Activated naive CD4-positive, alpha-beta T cell treated with anti-CD3 and anti-CD28 coated beads, Interleukin-2, amount 50 U/mL, for 24 hours (primary cell): ENCODE data around the gene DTNBP1.
"Not testable (repeated sequence)": the region's sequence is repeated elsewhere in the genome, so short reads cannot be mapped to it uniquely, and the experiment has no call there.

Experiments
- H3K27ac Mint-ChIP-seq: one replicate; pipeline ENCODE4 v1.8.0; 2021; ENCODE audit warnings: mild to moderate bottlenecking, mixed read lengths
- H3K27me3 Mint-ChIP-seq: one replicate; pipeline ENCODE4 v1.8.0; 2021; ENCODE audit warnings: mixed read lengths
- H3K36me3 Mint-ChIP-seq: one replicate; pipeline ENCODE4 v1.8.0; 2021; ENCODE audit warnings: mixed read lengths
- H3K4me1 Mint-ChIP-seq: one replicate; pipeline ENCODE4 v1.8.0; 2021; ENCODE audit warnings: mixed read lengths
- H3K4me3 Mint-ChIP-seq: one replicate; pipeline ENCODE4 v1.8.0; 2021; ENCODE audit warnings: mild to moderate bottlenecking, mixed read lengths
- H3K9me3 Mint-ChIP-seq: one replicate; pipeline ENCODE4 v1.8.0; 2021; ENCODE audit warnings: mixed read lengths

Gene DTNBP1

GRCh38 chr6:15551262-15551661 is 111.6 kb downstream of the DTNBP1 start:
- H3K36me3 Mint-ChIP-seq: peaks cover 4% of the 10 kb centered on the region
- no peak overlapping the region for H3K27ac Mint-ChIP-seq
- H3K27me3 Mint-ChIP-seq: no peaks in the 10 kb centered on the region
- peaks cover 28% of the 10 kb centered on the region for H3K4me1 Mint-ChIP-seq
- H3K9me3 Mint-ChIP-seq: no peaks in the 10 kb centered on the region
- H3K4me3 Mint-ChIP-seq: no peak overlapping the region

DNA sequence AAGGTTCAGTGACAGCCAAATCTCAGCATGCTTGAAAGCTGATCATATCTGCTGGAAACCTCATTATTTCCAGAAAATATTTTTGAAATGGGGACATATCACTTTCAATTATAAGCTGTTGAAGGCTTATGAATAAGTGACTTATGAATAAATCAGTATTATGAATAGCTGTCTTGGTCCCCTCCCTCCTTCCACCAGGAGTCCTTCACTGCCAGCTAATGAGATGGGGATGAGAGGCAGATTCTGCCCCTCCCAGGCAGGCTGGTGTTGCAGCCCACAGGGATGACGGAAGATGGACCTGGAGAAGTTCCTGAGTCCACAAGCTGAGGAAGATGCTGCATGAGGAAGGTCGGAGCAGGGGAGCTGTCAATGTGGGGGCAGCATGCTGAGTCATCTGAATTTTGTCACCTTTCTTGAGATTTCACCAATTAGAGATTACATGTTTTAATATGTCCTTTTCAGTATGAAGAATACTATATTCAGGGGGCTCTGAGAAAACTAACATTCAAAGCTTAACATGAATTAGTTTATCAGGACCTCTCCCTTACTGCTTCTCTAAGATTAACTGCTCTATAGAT is 112.2 kb downstream of the DTNBP1 start:
- peaks cover 28% of the 10 kb centered on the region for H3K4me1 Mint-ChIP-seq
- no peak overlapping the region for H3K4me3 Mint-ChIP-seq

GRCh38 chr6:15549371-15549770 is 113.5 kb downstream of the DTNBP1 start:
- Mint-ChIP-seq H3K4me1 (peaks cover 28% of the 10 kb centered on the region), H3K36me3 (peaks cover 6% of the 10 kb centered on the region), H3K4me3 (no peak overlapping the region), H3K9me3 (no peaks in the 10 kb centered on the region), H3K27ac (no peak overlapping the region), H3K27me3 (no peaks in the 10 kb centered on the region)

More for the DNA sequence above, 112.2 kb downstream of the DTNBP1 start:
- H3K36me3 Mint-ChIP-seq: peaks cover 5% of the 10 kb centered on the region
- no peaks in the 10 kb centered on the region for H3K27me3 Mint-ChIP-seq
- H3K27ac Mint-ChIP-seq: no peak overlapping the region
- H3K9me3 Mint-ChIP-seq: no peaks in the 10 kb centered on the region

DNA sequence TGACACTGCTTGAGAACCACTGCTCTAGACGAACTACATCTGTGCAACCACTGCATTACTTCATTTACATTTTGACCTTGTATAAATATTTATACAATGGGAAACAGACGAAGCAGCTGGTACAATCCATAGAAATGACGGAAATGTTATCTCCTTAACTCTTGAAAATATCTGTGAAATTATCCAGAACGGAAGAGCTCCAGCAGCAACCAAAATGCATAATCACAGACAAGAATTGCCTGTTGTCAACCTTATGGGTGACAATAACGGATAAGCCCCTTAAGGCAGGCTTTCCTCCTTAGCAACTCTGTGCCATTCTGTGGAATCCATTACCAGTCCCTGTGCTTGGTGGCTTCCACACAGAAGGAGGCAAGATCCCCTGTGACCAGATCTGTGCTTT is 115.4 kb downstream of the DTNBP1 start:
- Mint-ChIP-seq H3K27me3 (no peaks in the 10 kb centered on the region), H3K36me3 (peaks cover 6% of the 10 kb centered on the region), H3K4me3 (no peak overlapping the region), H3K9me3 (no peaks in the 10 kb centered on the region), H3K4me1 (peaks cover 16% of the 10 kb centered on the region), H3K27ac (no peak overlapping the region)

DNA sequence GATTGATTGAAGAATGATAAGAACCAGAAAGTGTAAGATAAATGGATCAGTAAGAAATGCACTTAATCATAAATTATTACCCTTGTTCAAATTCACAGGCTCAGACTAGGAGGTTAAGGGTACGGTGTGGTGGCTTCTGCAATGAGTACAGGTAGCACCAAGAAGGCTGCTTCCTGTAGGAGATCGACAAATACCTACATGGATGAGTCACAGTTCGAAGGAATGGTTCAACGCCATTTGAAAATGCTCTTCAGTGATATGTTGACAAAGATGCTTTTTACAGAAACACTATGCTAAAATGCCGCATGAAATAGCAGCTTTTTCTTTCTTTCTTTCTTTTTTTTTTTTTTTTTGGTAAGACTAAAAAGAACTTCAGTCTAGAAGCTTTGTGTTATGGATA is 116.2 kb downstream of the DTNBP1 start:
- no peaks in the 10 kb centered on the region for H3K9me3 Mint-ChIP-seq
- H3K4me3 Mint-ChIP-seq: no peak overlapping the region
- H3K27ac Mint-ChIP-seq: no peak overlapping the region
- peaks cover 6% of the 10 kb centered on the region for H3K36me3 Mint-ChIP-seq
- no peaks in the 10 kb centered on the region for H3K27me3 Mint-ChIP-seq
- peaks cover 8% of the 10 kb centered on the region for H3K4me1 Mint-ChIP-seq

DNA sequence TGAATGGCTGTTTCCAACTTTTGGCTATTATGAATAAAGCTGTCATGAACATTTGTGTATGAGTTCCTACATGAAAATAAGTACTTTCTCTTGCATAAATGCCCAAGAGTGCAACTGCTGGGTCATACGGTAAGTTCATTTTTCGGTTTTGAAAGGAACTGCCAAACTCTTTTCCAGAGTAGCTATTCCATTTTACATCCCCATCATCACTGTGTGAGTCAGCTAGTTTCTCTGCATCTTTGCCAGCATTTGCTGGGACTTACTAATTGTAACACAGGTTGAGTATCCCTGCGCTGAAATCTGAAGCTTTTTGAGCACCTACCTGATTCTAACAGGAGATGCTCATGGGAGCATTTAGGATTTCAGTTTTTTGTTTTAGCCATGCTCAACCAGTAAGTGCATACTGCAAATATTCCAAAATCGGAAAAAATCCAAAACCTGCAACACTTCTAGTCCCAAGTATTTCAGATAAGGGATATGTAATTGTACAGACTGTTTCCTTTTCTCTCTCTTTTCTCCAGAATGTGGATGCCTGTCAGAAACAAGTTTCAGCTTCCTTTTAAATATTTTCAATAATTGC is 118.4 kb downstream of the DTNBP1 start:
- Mint-ChIP-seq H3K9me3 (no peaks in the 10 kb centered on the region), H3K27ac (no peak overlapping the region), H3K4me3 (no peak overlapping the region), H3K27me3 (no peaks in the 10 kb centered on the region), H3K36me3 (peaks cover 9% of the 10 kb centered on the region), H3K4me1 (peaks cover 7% of the 10 kb centered on the region)

DNA sequence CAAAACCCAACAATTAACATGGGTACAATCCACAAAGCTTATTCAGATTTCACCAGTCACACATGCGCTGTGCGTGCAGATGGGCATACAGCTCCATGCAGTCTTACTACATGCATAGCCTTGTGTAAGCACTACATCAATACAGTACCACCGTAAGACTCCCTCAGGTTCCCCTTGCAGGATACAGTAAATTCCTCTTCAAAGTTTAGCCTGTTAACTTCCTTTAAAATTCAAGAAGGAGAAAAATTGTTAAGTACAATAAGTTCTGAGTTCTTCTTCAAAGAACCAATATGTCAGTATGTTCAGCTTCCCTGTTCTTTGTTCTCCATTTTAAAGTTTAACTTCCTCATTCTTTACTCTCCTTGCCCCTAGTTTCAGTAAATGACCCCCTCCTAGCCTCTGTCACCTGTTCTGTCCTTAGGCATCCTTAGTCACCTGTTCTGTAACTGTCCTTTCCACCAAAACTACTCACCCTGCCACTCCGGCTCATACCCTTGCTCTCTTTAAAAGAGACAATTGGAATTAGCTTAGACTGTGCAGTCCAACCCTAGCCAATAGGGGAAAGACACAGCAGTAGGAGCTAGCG is 119.4 kb downstream of the DTNBP1 start:
- not testable (repeated sequence) for H3K4me3 Mint-ChIP-seq, H3K36me3 Mint-ChIP-seq, H3K27ac Mint-ChIP-seq, H3K27me3 Mint-ChIP-seq, H3K9me3 Mint-ChIP-seq
- peaks cover 16% of the 10 kb centered on the region for H3K4me1 Mint-ChIP-seq

DNA sequence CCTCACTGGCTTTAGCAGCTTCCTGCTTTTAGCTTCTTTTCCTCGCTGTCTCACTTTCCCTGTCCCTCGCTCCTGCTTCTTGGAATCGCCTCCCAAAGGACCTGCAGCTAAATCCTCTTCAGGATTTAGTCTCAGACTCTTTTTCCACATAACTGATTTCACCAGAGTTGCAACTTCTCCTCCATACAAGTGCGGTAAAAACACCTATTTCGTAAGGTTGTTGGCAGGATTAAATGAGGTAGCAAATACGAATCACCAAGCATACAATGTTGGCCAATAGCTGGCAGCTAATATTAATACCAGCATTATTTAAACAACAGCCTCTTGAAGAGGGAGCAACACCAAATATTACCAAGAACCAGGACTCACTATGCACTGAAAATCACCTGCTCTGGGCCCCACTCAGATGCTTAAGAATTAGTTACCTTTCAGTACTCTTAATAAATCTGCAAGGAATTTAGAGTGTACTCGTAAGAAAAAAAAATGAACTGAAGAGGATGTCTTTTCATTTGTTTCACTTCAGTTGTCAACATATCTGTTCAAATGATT is 123.0 kb downstream of the DTNBP1 start:
- no peak overlapping the region for H3K4me3 Mint-ChIP-seq
- no peaks in the 10 kb centered on the region for H3K9me3 Mint-ChIP-seq
- H3K4me1 Mint-ChIP-seq: peaks cover 24% of the 10 kb centered on the region
- peaks cover 6% of the 10 kb centered on the region for H3K36me3 Mint-ChIP-seq
- no peaks in the 10 kb centered on the region for H3K27me3 Mint-ChIP-seq
- H3K27ac Mint-ChIP-seq: no peak overlapping the region

- Mint-ChIP-seq H3K36me3 (peaks cover 5% of the 10 kb centered on the region), H3K4me3 (no peak overlapping the region), H3K27ac (no peak overlapping the region)
Measured at GRCh38 chr6:15538766-15539495, 123.9 kb downstream of the DTNBP1 start.

GRCh38 chr6:15538106-15538505 is 124.7 kb downstream of the DTNBP1 start:
- Mint-ChIP-seq H3K4me3 (no peak overlapping the region), H3K36me3 (peaks cover 9% of the 10 kb centered on the region), H3K27me3 (no peaks in the 10 kb centered on the region), H3K9me3 (no peaks in the 10 kb centered on the region), H3K4me1 (peaks cover 24% of the 10 kb centered on the region), H3K27ac (no peak overlapping the region)

More at GRCh38 chr6:15538766-15539495, 123.9 kb downstream of the DTNBP1 start:
- H3K4me1 Mint-ChIP-seq: peaks cover 24% of the 10 kb centered on the region
- no peaks in the 10 kb centered on the region for H3K27me3 Mint-ChIP-seq
- H3K9me3 Mint-ChIP-seq: no peaks in the 10 kb centered on the region

DNA sequence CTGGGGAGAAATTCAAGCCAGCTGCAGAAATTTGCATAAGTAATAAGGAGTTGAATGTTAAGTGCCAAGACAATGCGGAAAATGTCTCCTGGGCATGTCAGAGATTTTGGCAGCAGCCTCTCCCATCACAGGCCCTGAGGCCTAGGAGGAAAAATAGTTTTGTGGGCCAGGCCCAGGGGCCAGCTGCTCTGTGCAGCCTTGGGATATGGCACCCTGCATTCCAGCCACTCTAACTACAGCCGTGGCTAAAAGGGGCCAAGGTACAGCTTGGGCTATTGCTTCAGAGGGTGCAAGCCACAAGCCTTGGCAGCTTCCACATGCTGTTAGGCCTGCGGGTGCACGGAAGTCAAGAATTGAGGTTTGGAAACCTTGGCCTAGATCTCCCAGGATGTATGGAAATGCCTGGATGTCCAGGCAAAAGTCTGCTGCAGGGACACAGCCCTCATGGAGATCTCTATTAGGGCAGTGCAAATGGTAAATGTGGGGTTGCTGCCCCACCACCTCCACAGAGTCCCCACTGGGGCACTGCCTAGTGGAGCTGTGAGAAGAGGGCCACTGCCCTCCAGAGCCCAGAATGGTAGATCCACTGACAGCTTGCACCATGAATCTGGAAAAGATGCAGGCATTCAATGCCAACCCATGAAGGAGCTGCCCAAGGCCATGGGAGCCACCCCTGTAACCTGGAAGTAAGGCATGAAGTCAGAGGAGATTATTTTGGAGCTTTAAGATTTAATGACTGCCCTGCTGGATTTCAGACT is 126.5 kb downstream of the DTNBP1 start:
- peaks cover 14% of the 10 kb centered on the region for H3K36me3 Mint-ChIP-seq
- H3K4me1 Mint-ChIP-seq: peaks cover 21% of the 10 kb centered on the region
- no peak overlapping the region for H3K4me3 Mint-ChIP-seq
- no peaks in the 10 kb centered on the region for H3K27me3 Mint-ChIP-seq
- no peaks in the 10 kb centered on the region for H3K9me3 Mint-ChIP-seq
- no peak overlapping the region for H3K27ac Mint-ChIP-seq

GRCh38 chr6:15535495-15536197 is 127.2 kb downstream of the DTNBP1 start:
- peaks cover 16% of the 10 kb centered on the region for H3K36me3 Mint-ChIP-seq
- H3K27ac Mint-ChIP-seq: no peak overlapping the region
- peaks cover 22% of the 10 kb centered on the region for H3K4me1 Mint-ChIP-seq

GRCh38 chr6:15534974-15535373 is 127.9 kb downstream of the DTNBP1 start:
- peaks cover 26% of the 10 kb centered on the region for H3K4me1 Mint-ChIP-seq
- no peak overlapping the region for H3K27ac Mint-ChIP-seq
- H3K36me3 Mint-ChIP-seq: peaks cover 18% of the 10 kb centered on the region
- H3K4me3 Mint-ChIP-seq: no peak overlapping the region
- H3K9me3 Mint-ChIP-seq: no peaks in the 10 kb centered on the region
- no peaks in the 10 kb centered on the region for H3K27me3 Mint-ChIP-seq

More at GRCh38 chr6:15535495-15536197, 127.2 kb downstream of the DTNBP1 start:
- Mint-ChIP-seq H3K4me3 (no peak overlapping the region), H3K9me3 (no peaks in the 10 kb centered on the region), H3K27me3 (no peaks in the 10 kb centered on the region)

GRCh38 chr6:15533379-15534026 is 129.3 kb downstream of the DTNBP1 start:
- H3K9me3 Mint-ChIP-seq: no peaks in the 10 kb centered on the region
- peaks cover 22% of the 10 kb centered on the region for H3K36me3 Mint-ChIP-seq
- H3K4me3 Mint-ChIP-seq: no peak overlapping the region
- H3K4me1 Mint-ChIP-seq: peaks cover 14% of the 10 kb centered on the region
- no peaks in the 10 kb centered on the region for H3K27me3 Mint-ChIP-seq
- no peak overlapping the region for H3K27ac Mint-ChIP-seq
